ENCODE results near the gene RPE65.

DNA sequence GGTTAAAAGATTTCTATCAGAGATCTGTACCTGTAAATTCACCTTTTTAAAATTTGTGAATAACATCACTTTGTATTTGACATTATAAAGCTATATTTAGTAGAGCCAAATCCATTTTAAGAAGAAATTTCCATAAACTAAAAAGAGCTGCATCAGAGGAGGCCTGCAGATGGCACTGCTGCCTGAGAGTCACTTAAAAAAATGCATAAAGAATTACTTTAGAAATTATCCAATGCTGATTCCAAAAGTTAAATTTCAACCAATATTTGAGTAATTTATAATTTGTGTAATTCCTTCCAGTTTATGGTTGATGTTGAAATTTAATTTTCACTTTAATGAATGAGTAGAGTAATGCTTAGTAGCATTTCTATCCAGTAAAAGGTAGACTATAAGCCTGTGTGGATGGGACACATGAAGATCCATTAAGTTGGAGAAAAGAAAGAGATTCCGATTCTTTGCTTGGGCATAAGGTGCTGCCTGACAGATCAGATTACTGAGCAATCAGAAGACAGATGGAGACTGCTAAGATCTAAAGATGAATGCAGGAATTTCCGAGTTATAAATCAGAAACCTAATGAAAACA is 20.7 kb upstream of the RPE65 start:
- TF ChIP-seq POLR2A (IDR thresholded peaks at IDR 0.05): no peak
- TF ChIP-seq, protein P1, sequence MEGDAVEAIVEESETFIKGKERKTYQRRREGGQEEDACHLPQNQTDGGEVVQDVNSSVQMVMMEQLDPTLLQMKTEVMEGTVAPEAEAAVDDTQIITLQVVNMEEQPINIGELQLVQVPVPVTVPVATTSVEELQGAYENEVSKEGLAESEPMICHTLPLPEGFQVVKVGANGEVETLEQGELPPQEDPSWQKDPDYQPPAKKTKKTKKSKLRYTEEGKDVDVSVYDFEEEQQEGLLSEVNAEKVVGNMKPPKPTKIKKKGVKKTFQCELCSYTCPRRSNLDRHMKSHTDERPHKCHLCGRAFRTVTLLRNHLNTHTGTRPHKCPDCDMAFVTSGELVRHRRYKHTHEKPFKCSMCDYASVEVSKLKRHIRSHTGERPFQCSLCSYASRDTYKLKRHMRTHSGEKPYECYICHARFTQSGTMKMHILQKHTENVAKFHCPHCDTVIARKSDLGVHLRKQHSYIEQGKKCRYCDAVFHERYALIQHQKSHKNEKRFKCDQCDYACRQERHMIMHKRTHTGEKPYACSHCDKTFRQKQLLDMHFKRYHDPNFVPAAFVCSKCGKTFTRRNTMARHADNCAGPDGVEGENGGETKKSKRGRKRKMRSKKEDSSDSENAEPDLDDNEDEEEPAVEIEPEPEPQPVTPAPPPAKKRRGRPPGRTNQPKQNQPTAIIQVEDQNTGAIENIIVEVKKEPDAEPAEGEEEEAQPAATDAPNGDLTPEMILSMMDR (IDR thresholded peaks at IDR 0.05): peak in 4 of 6 experiments; percentile 19 to 49 (median 42)
